Panc1 (cell line): ENCODE data around the gene RIMKLA. TPM values are rescaled to one million over a fixed set of nuclear protein-coding genes. Genes with fewer than 3 reads are reported as not detected.
A peak's percentile ranks its signal among the peaks of the same experiment; 100 is the strongest.

ENCODE experiments used
- ATAC-seq: fragments of 200-7000 bp; cut with Tn5 transposase; 2 replicates; pipeline ENCODE4 v1.9.1; 2020; ENCODE audit warnings: mild to moderate bottlenecking, moderate library complexity
- BruUV-seq: library from RNA; stranded (reverse); fragments of 400-500 nt; replicated peaks from 2 replicates; lab custom pipeline; 2021; lab: Mats Ljungman, UMichigan
- CTCF ChIA-PET: fragments of 300-600 bp; sonication (Branson Sonifier 250); formaldehyde crosslinking; loops from one replicate; lab custom pipeline; 2022; ENCODE audit warnings: antibody characterized with exemption; lab: Charles Lee
- POLR2A ChIA-PET: fragments of 300-600 bp; sonication (Branson Sonifier 250); formaldehyde crosslinking; loops from one replicate; lab custom pipeline; 2022; ENCODE audit warnings: antibody characterized with exemption; lab: Charles Lee
- DNase-seq: peaks from one replicate; pipeline ENCODE4 v3.0.0-alpha.2; 2010; ENCODE audit warnings: low read depth, low spot score
- H3K27ac ChIP-seq: 2 replicates; pipeline ENCODE4 v1.5.1; 2011; ENCODE audit warnings: mild to moderate bottlenecking, low read length, inconsistent platforms
- H3K27me3 ChIP-seq: fragments of 200-500 bp; sonication (Bioruptor generic); 2 replicates; pipeline ENCODE4 v1.6.0; 2014; ENCODE audit warnings: low read length, inconsistent platforms; ENCODE audit not compliant: control insufficient read depth, insufficient read depth
- H3K36me3 ChIP-seq: fragments of 200-500 bp; sonication (Bioruptor generic); 2 replicates; pipeline ENCODE4 v1.5.1; 2014; ENCODE audit warnings: inconsistent platforms, mild to moderate bottlenecking, low read length, moderate library complexity; ENCODE audit not compliant: control insufficient read depth, insufficient read depth
- H3K4me1 ChIP-seq: 2 replicates; pipeline ENCODE4 v1.5.1; 2011; ENCODE audit warnings: inconsistent platforms, mild to moderate bottlenecking, low read length, moderate library complexity; ENCODE audit not compliant: control insufficient read depth, insufficient read depth
- H3K4me3 ChIP-seq, 2 experiments: 2 replicates each; pipeline ENCODE4 v1.5.1; 2011 to 2012; ENCODE audit warnings: low read depth in 2 of 2, low read length in 2 of 2, mild to moderate bottlenecking in 2 of 2, inconsistent platforms in 1 of 2, moderate library complexity in 1 of 2
- H3K9me3 ChIP-seq: fragments of 200-500 bp; sonication (Bioruptor generic); 2 replicates; pipeline ENCODE4 v1.5.1; 2014; ENCODE audit warnings: low read depth, mild to moderate bottlenecking, inconsistent platforms, low read length, moderate library complexity; ENCODE audit not compliant: control insufficient read depth, insufficient read depth
- CTCF ChIP-seq: fragments of 450-650 bp; IDR thresholded peaks from 2 replicates; pipeline ENCODE4 v1.5.1; 2017; ENCODE audit warnings: mild to moderate bottlenecking
- POLR2AphosphoS5 ChIP-seq: IDR thresholded peaks from 2 replicates; pipeline ENCODE4 v1.6.1; 2012; ENCODE audit warnings: mild to moderate bottlenecking, low read depth, low read length, moderate library complexity
- REST ChIP-seq, 2 experiments: IDR thresholded peaks; 2 replicates each; pipeline ENCODE4 v1.6.1; 2011 to 2012; ENCODE audit warnings: low read depth in 2 of 2, control low read depth in 1 of 2, low read length in 1 of 2, mild to moderate bottlenecking in 1 of 2, moderate library complexity in 1 of 2; ENCODE audit not compliant: insufficient read depth in 1 of 2
- SIN3A ChIP-seq: IDR thresholded peaks from 2 replicates; pipeline ENCODE4 v1.6.1; 2012; ENCODE audit warnings: low read depth, mild to moderate bottlenecking, low read length, moderate library complexity, borderline replicate concordance; ENCODE audit not compliant: insufficient read depth
- TCF7L2 ChIP-seq: IDR thresholded peaks from 2 replicates; pipeline ENCODE4 v1.6.1; 2011; ENCODE audit warnings: mild to moderate bottlenecking, low read depth, low read length, inconsistent platforms
- in situ Hi-C: cut with HindIII; loops from 2 replicates; pipeline ENCODE4 v1.10.0; 2016; ENCODE audit warnings: low sequenced_read_pairs, low pct_unique_long_range_greater_than_20kb
- intact Hi-C: fragments of 100-400 bp; cut with micrococcal nuclease; formaldehyde crosslinking; loops from one replicate; pipeline ENCODE4 v1.10.0; 2022; ENCODE audit not compliant: unreplicated experiment
- total RNA-seq: library from RNA; stranded (reverse); gene quantifications from one replicate; pipeline ENCODE4 v1.2.1, GENCODE V29; 2021; ENCODE audit not compliant: unreplicated experiment

RIMKLA gene
- total RNA-seq, 1 experiment from 2014 or later = 13.6 TPM

GRCh38 chr1:42372796-42373195 is 7.8 kb upstream of the RIMKLA start:
- H3K4me1 ChIP-seq = no peaks in the 10 kb centered on the region
- H3K9me3 ChIP-seq = no peaks in the 10 kb centered on the region
- no peak overlapping the region for H3K4me3 ChIP-seq
- ATAC-seq (no peak), DNase-seq (no peak)
- no peaks in the 10 kb centered on the region for H3K36me3 ChIP-seq
- in situ Hi-C loops (no loop called here), intact Hi-C loops (no loop called here)
- ChIA-PET CTCF (no interaction called here), POLR2A (no interaction called here)
- no peaks in the 10 kb centered on the region for H3K27me3 ChIP-seq
- no peak overlapping the region for H3K27ac ChIP-seq
- TF ChIP-seq REST (IDR thresholded peaks at IDR 0.05; ENCODE audit: insufficient read depth in 1 of 2, low read depth in 2 of 2, low read length in 1 of 2) = no peak
- no peak for TF ChIP-seq SIN3A
- no peak for TF ChIP-seq POLR2AphosphoS5
- TF ChIP-seq CTCF = no peak
- no peak for TF ChIP-seq TCF7L2
- no TSS peak for BruUV-seq

GRCh38 chr1:42379794-42380585 is 602 bp upstream of the RIMKLA start:
- in situ Hi-C loops = no loop called here
- intact Hi-C loops = no loop called here
- H3K27ac ChIP-seq = peak overlapping the region; percentile 52; the same call in 1 of the 2 replicates
- ChIA-PET CTCF (no interaction called here), POLR2A (no interaction called here)
- H3K9me3 ChIP-seq = no peaks in the 10 kb centered on the region
- DNase-seq = no peak
- BruUV-seq = no TSS peak
- H3K4me1 ChIP-seq = peaks cover 11% of the 10 kb centered on the region
- H3K4me3 ChIP-seq = peak overlapping the region; percentile 57 to 62
- TF ChIP-seq POLR2AphosphoS5 (no peak), REST (IDR thresholded peaks at IDR 0.05; ENCODE audit: insufficient read depth in 1 of 2, low read depth in 2 of 2, low read length in 1 of 2) (peak; percentile 90 to 93)
- ATAC-seq = peak; percentile 87
- H3K36me3 ChIP-seq = no peaks in the 10 kb centered on the region
- 0 out of 2 replicates have a peak, but pooled peaks cover 2% of the 10 kb centered on the region for H3K27me3 ChIP-seq
